Erythroblast (primary cell): ENCODE results near the gene OSBPL10.

Experiments
- GATA1 ChIP-seq: IDR thresholded peaks from 2 replicates; pipeline ENCODE4 v1.6.1; 2011; ENCODE audit warnings: low read depth, mild to moderate bottlenecking, control low read depth, low read length, moderate library complexity
- POLR2A ChIP-seq: IDR thresholded peaks from 2 replicates; pipeline ENCODE4 v1.6.1; 2011; ENCODE audit warnings: mild to moderate bottlenecking, low read length

DNA sequence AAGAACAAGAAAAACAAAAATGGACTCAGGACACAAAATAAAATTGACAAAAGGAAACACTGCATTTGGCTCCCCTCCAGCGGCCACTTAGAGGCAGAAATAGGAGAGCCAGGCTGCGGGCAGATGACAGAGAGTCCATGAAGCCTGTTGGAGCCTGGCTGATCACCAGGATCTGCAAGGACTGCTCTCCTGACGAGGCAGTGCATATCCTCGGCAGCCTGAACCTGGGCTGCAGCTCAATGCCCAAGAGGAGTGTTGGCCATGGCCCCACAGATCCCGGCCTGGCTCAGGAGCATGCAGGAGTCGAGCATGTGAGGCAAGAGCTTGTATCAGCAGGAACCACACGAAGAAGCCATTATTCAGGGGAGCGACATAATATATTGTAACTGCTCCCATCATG, 248.5 kb downstream of the OSBPL10 start:
- TF ChIP-seq POLR2A (no peak), GATA1 (no peak)
